ENCODE results near the gene ATP9B.
"Not testable (repeated sequence)": the region's sequence is repeated elsewhere in the genome, so short reads cannot be mapped to it uniquely, and the experiment has no call there.

Gene ATP9B

GRCh38 chr18:79366177-79367094 lies 297.2 kb downstream of the ATP9B start:
- no peak for DNase-seq (ENCODE audit: low spot score)

GRCh38 chr18:79367480-79367879 lies 298.3 kb downstream of the ATP9B start:
- no peak for DNase-seq (ENCODE audit: low spot score)

- DNase-seq (ENCODE audit: low spot score) = no peak
Observed at GRCh38 chr18:79367989-79368388, 298.8 kb downstream of the ATP9B start.

GRCh38 chr18:79368681-79369080 lies 299.5 kb downstream of the ATP9B start:
- DNase-seq (ENCODE audit: low spot score) = no peak

- DNase-seq (ENCODE audit: low spot score) = no peak
Observed at GRCh38 chr18:79371561-79372121, 302.4 kb downstream of the ATP9B start.

GRCh38 chr18:79372461-79372860 lies 303.3 kb downstream of the ATP9B start:
- no peak for DNase-seq (ENCODE audit: low spot score)

- no peak for DNase-seq (ENCODE audit: low spot score)
Observed at GRCh38 chr18:79372991-79373390, 303.8 kb downstream of the ATP9B start.

GRCh38 chr18:79373736-79374135 lies 304.5 kb downstream of the ATP9B start:
- no peak for DNase-seq (ENCODE audit: low spot score)

GRCh38 chr18:79374408-79375171 lies 305.4 kb downstream of the ATP9B start:
- DNase-seq (ENCODE audit: low spot score) = no peak

GRCh38 chr18:79375441-79376154 lies 306.4 kb downstream of the ATP9B start:
- DNase-seq (ENCODE audit: low spot score) = no peak

GRCh38 chr18:79376661-79377060 lies 307.5 kb downstream of the ATP9B start:
- not testable (repeated sequence) for DNase-seq (ENCODE audit: low spot score)

GRCh38 chr18:79377187-79377891 lies 308.1 kb downstream of the ATP9B start:
- no peak for DNase-seq (ENCODE audit: low spot score)

- peak; percentile 92 for DNase-seq (ENCODE audit: low spot score)
Observed at GRCh38 chr18:79378536-79379250, 309.5 kb downstream of the ATP9B start.

- DNase-seq (ENCODE audit: low spot score) = no peak
Observed at GRCh38 chr18:79379251-79379905, 310.2 kb downstream of the ATP9B start.

GRCh38 chr18:79379931-79380815 lies 311.0 kb downstream of the ATP9B start:
- no peak for DNase-seq (ENCODE audit: low spot score)

- peak; percentile 78 for DNase-seq (ENCODE audit: low spot score)
Observed at GRCh38 chr18:79380816-79381806, 311.9 kb downstream of the ATP9B start.

GRCh38 chr18:79381811-79382311 lies 312.7 kb downstream of the ATP9B start:
- no peak for DNase-seq (ENCODE audit: low spot score)

Data from left forelimb (tissue), 1 donor.